A673 (cell line): Measurements from ENCODE around the gene PEAK3.

Experiments used
- EZH2 ChIP-seq: fragments of 200-600 bp; sonication (generic); IDR thresholded peaks from 2 replicates; pipeline ENCODE4 v1.6.1; 2017; ENCODE audit warnings: borderline replicate concordance, low read depth, mild to moderate bottlenecking, mixed read lengths, antibody characterized with exemption, low read length; ENCODE audit not compliant: poor library complexity, severe bottlenecking
- TF ChIP-seq, protein P1 (sequence below): fragments of 300-800, 200-600 bp; sonication (generic); conservative IDR thresholded peaks from 2 replicates; pipeline ENCODE4 v1.5.1; 2017; ENCODE audit warnings: low read depth, mild to moderate bottlenecking, antibody characterized with exemption, low read length, moderate library complexity, mixed read lengths

DNA sequence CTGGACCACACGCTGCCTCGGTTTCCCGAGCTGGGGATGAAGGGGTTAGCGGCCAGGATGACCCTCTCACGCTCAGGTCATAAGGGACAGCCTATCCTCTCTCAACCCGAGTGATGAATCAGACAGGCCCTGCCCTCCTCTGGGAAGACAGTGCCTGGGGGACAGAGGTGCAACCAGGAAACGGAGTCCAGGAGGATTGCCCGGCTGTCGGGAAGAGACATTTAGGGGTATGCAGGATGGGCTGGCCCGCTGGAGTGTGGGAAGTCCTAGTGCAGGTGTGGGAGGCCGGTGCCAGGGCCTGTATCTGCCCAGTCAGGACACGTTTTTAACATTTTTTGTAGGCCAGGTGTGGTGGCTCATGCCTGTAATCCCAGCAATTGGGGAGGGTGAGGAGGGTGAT, 38.1 kb upstream of the PEAK3 start:
- TF ChIP-seq, protein P1, sequence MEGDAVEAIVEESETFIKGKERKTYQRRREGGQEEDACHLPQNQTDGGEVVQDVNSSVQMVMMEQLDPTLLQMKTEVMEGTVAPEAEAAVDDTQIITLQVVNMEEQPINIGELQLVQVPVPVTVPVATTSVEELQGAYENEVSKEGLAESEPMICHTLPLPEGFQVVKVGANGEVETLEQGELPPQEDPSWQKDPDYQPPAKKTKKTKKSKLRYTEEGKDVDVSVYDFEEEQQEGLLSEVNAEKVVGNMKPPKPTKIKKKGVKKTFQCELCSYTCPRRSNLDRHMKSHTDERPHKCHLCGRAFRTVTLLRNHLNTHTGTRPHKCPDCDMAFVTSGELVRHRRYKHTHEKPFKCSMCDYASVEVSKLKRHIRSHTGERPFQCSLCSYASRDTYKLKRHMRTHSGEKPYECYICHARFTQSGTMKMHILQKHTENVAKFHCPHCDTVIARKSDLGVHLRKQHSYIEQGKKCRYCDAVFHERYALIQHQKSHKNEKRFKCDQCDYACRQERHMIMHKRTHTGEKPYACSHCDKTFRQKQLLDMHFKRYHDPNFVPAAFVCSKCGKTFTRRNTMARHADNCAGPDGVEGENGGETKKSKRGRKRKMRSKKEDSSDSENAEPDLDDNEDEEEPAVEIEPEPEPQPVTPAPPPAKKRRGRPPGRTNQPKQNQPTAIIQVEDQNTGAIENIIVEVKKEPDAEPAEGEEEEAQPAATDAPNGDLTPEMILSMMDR, result no peak
- no peak for TF ChIP-seq EZH2
